SK-N-MC (cell line): ENCODE results near the gene SLC5A9.

Experiments used
- DNase-seq: peaks from one replicate; pipeline ENCODE4 v3.0.0-alpha.2; 2011; ENCODE audit warnings: low read depth, low spot score
- H3K27ac ChIP-seq: fragments of 200-600 bp; sonication (generic); 2 replicates; pipeline ENCODE4 v1.5.1; 2016; ENCODE audit warnings: mixed run types
- H3K36me3 ChIP-seq: fragments of 200-600 bp; sonication (generic); 2 replicates; pipeline ENCODE4 v1.6.1; 2017; ENCODE audit warnings: antibody characterized with exemption, low read length, mixed read lengths; ENCODE audit not compliant: insufficient read depth
- H3K4me3 ChIP-seq: fragments of 200-600 bp; sonication (generic); 2 replicates; pipeline ENCODE4 v1.5.1; 2016
- H3K9ac ChIP-seq: fragments of 200-600 bp; sonication (generic); 2 replicates; pipeline ENCODE4 v1.8.0; 2017; ENCODE audit warnings: mixed run types, mixed read lengths; ENCODE audit not compliant: insufficient read length
- H3K9me3 ChIP-seq: fragments of 200-600 bp; sonication (generic); 2 replicates; pipeline ENCODE4 v1.6.1; 2017; ENCODE audit warnings: low read depth, mild to moderate bottlenecking, antibody characterized with exemption, low read length, moderate library complexity, mixed read lengths
- EZH2 ChIP-seq: fragments of 200-600 bp; sonication (generic); IDR thresholded peaks from one replicate; pipeline ENCODE4 v1.6.1; 2017; ENCODE audit warnings: antibody characterized with exemption
- FOXP2 ChIP-seq: optimal IDR thresholded peaks from 2 replicates; pipeline ENCODE3; 2011; ENCODE audit warnings: mild to moderate bottlenecking, moderate library complexity; ENCODE audit not compliant: insufficient read depth; ENCODE audit errors: extremely low read length, control extremely low read depth
- POLR2AphosphoS5 ChIP-seq: IDR thresholded peaks from 2 replicates; pipeline ENCODE4 v1.6.1; 2012; ENCODE audit warnings: mild to moderate bottlenecking, low read depth, low read length, borderline replicate concordance

SLC5A9 gene

GRCh38 chr1:48294656-48295055 is 72.1 kb downstream of the SLC5A9 start:
- no peak for DNase-seq
- H3K36me3 ChIP-seq = no peaks in the 10 kb centered on the region
- H3K4me3 ChIP-seq = no peak overlapping the region
- no peak overlapping the region for H3K27ac ChIP-seq
- TF ChIP-seq EZH2 (no peak), FOXP2 (no peak), POLR2AphosphoS5 (no peak)
- H3K9me3 ChIP-seq = no peaks in the 10 kb centered on the region
- no peak overlapping the region for H3K9ac ChIP-seq
